GM12872 (cell line): ENCODE measurements around the gene ABHD2.
A peak's percentile ranks its signal among the peaks of the same experiment; 100 is the strongest.

Source experiments
- CTCF ChIP-seq: IDR thresholded peaks from 3 replicates; pipeline ENCODE4 v1.5.1; 2011; ENCODE audit warnings: low read depth, mild to moderate bottlenecking, low read length, moderate library complexity; ENCODE audit not compliant: insufficient read depth

The ABHD2 gene

GRCh38 chr15:89136078-89136806 is 48.0 kb downstream of the ABHD2 start:
- TF ChIP-seq CTCF: no peak

- TF ChIP-seq CTCF: no peak
These were observed 48.8 kb downstream of the ABHD2 start for GRCh38 chr15:89136818-89137772.

- TF ChIP-seq CTCF: no peak
These were observed 49.7 kb downstream of the ABHD2 start for GRCh38 chr15:89137926-89138325.

- no peak for TF ChIP-seq CTCF
These were observed 50.9 kb downstream of the ABHD2 start for GRCh38 chr15:89138999-89139612.

- 0 out of 3 replicates have a peak, but pooled peaks have one; percentile 4 for TF ChIP-seq CTCF
These were observed 51.6 kb downstream of the ABHD2 start for GRCh38 chr15:89139613-89140499.

GRCh38 chr15:89140595-89140994 is 52.3 kb downstream of the ABHD2 start:
- TF ChIP-seq CTCF: no peak

- TF ChIP-seq CTCF: no peak
These were observed 53.6 kb downstream of the ABHD2 start for GRCh38 chr15:89141885-89142284.
